ENCODE data around the gene COQ3. TPM values are rescaled to one million over a fixed set of nuclear protein-coding genes. Genes with fewer than 3 reads are reported as not detected.

COQ3 gene
- total RNA-seq, 2 experiments from 2014 or later, result 1.8 to 2.2 TPM

GRCh38 chr6:99334526-99335127, 59.4 kb downstream of the COQ3 start:
- Histone ChIP-seq H3K27ac (ENCODE audit: low read depth in 1 of 2, low read length in 2 of 2) (no peak overlapping the region), H3K4me3 (ENCODE audit: low read length) (no peak overlapping the region), H3K36me3 (ENCODE audit: insufficient read depth, low read length) (no peaks in the 10 kb centered on the region), H3K27me3 (ENCODE audit: control insufficient read depth in 1 of 2, insufficient read depth in 2 of 2, low read length in 2 of 2) (peaks cover 2 to 32% of the 10 kb centered on the region in 2 experiments), H3K4me1 (ENCODE audit: insufficient read depth, low read length) (no peaks in the 10 kb centered on the region), H3K9me3 (ENCODE audit: control insufficient read depth in 1 of 2, insufficient read depth in 1 of 2, low read length in 2 of 2) (no peaks in the 10 kb centered on the region)
- intact Hi-C loops (cut with DNase I, micrococcal nuclease), result loop anchor here (5.0 to 10.0 kb wide), 4 partner anchors 93 to 1143 kb away; partner anchors contain the start of gene PNISR (in 1 of the 2)
- no peak overlapping the region for H3K4me3 Mint-ChIP-seq
- no peak for ATAC-seq (ENCODE audit: poor library complexity)
- no peaks in the 10 kb centered on the region for H3K36me3 Mint-ChIP-seq (ENCODE audit: low read depth)
- CTCF ChIA-PET, result no interaction called here
- H3K4me1 Mint-ChIP-seq (ENCODE audit: low read depth), result no peaks in the 10 kb centered on the region
- peak in 3 of 14 experiments; percentile 17 to 25 (median 23) for DNase-seq
- POLR2A ChIA-PET, result no interaction called here
- H3K27me3 Mint-ChIP-seq, result peaks cover 34% of the 10 kb centered on the region
- TF ChIP-seq CTCF (IDR thresholded peaks at IDR 0.05), result peak; percentile 31
- H3K27ac Mint-ChIP-seq, result no peak overlapping the region
- no peaks in the 10 kb centered on the region for H3K9me3 Mint-ChIP-seq

- Mint-ChIP-seq H3K4me3 (no peak overlapping the region), H3K27ac (no peak overlapping the region), H3K4me1 (ENCODE audit: low read depth) (no peaks in the 10 kb centered on the region), H3K27me3 (peaks cover 21% of the 10 kb centered on the region), H3K9me3 (no peaks in the 10 kb centered on the region), H3K36me3 (ENCODE audit: low read depth) (no peaks in the 10 kb centered on the region)
- Histone ChIP-seq H3K9me3 (ENCODE audit: control insufficient read depth in 1 of 2, insufficient read depth in 1 of 2, low read length in 2 of 2) (no peaks in the 10 kb centered on the region), H3K36me3 (ENCODE audit: insufficient read depth, low read length) (no peaks in the 10 kb centered on the region), H3K4me1 (ENCODE audit: insufficient read depth, low read length) (no peaks in the 10 kb centered on the region), H3K27ac (ENCODE audit: low read depth in 1 of 2, low read length in 2 of 2) (no peak overlapping the region), H3K27me3 (ENCODE audit: control insufficient read depth in 1 of 2, insufficient read depth in 2 of 2, low read length in 2 of 2) (peaks cover 2 to 20% of the 10 kb centered on the region in 2 experiments), H3K4me3 (ENCODE audit: low read length) (no peak overlapping the region)
- no peak for ATAC-seq (ENCODE audit: poor library complexity)
- CTCF ChIA-PET, result no interaction called here
- POLR2A ChIA-PET, result no interaction called here
- intact Hi-C loops (cut with DNase I, micrococcal nuclease), result loop anchor here (5.0 to 10.0 kb wide), 4 partner anchors 94 to 1144 kb away; partner anchors contain the start of gene PNISR (in 1 of the 2)
- no peak for DNase-seq
- TF ChIP-seq CTCF (IDR thresholded peaks at IDR 0.05), result no peak
These were observed 60.9 kb downstream of the COQ3 start for GRCh38 chr6:99333068-99333467.

GRCh38 chr6:99331531-99331930, 62.5 kb downstream of the COQ3 start:
- Mint-ChIP-seq H3K36me3 (ENCODE audit: low read depth) (no peaks in the 10 kb centered on the region), H3K27me3 (peaks cover 14% of the 10 kb centered on the region), H3K27ac (no peak overlapping the region), H3K9me3 (no peaks in the 10 kb centered on the region), H3K4me3 (no peak overlapping the region), H3K4me1 (ENCODE audit: low read depth) (no peaks in the 10 kb centered on the region)
- ATAC-seq (ENCODE audit: poor library complexity), result no peak
- ChIA-PET POLR2A (no interaction called here), CTCF (interaction anchor here (2.1 kb wide), 1 partner anchor 11 kb away, joined by 14 read pairs; no protein-coding TSS in a partner anchor)
- Histone ChIP-seq H3K9me3 (ENCODE audit: control insufficient read depth in 1 of 2, insufficient read depth in 1 of 2, low read length in 2 of 2) (no peaks in the 10 kb centered on the region), H3K4me3 (ENCODE audit: low read length) (no peak overlapping the region), H3K27me3 (ENCODE audit: control insufficient read depth in 1 of 2, insufficient read depth in 2 of 2, low read length in 2 of 2) (peaks cover 2 to 10% of the 10 kb centered on the region in 2 experiments), H3K36me3 (ENCODE audit: insufficient read depth, low read length) (no peaks in the 10 kb centered on the region), H3K27ac (ENCODE audit: low read depth in 1 of 2, low read length in 2 of 2) (no peak overlapping the region), H3K4me1 (ENCODE audit: insufficient read depth, low read length) (no peaks in the 10 kb centered on the region)
- intact Hi-C loops (cut with DNase I, micrococcal nuclease), result loop anchor here (5.0 to 10.0 kb wide), 4 partner anchors 96 to 1146 kb away; partner anchors contain the start of gene PNISR (in 1 of the 2)
- TF ChIP-seq CTCF (IDR thresholded peaks at IDR 0.05), result no peak
- no peak for DNase-seq
